AG08395 (cell line): ENCODE measurements around the gene DOCK10.
"Not testable (repeated sequence)": the region's sequence is repeated elsewhere in the genome, so short reads cannot be mapped to it uniquely, and the experiment has no call there.

Source experiments
- DNase-seq: peaks from one replicate; pipeline ENCODE4 v3.0.0; 2012; ENCODE audit warnings: mixed read lengths, low spot score

DOCK10 gene

GRCh38 chr2:224919472-224920110 lies 122.7 kb downstream of the DOCK10 start:
- no peak for DNase-seq

GRCh38 chr2:224918626-224919471 lies 123.4 kb downstream of the DOCK10 start:
- DNase-seq: no peak

GRCh38 chr2:224917246-224917645 lies 125.0 kb downstream of the DOCK10 start:
- DNase-seq: not testable (repeated sequence)

- DNase-seq: no peak
These were observed 127.1 kb downstream of the DOCK10 start for GRCh38 chr2:224915136-224915535.

- no peak for DNase-seq
These were observed 131.7 kb downstream of the DOCK10 start for GRCh38 chr2:224910574-224910925.

- DNase-seq: peak; percentile 82
These were observed 132.2 kb downstream of the DOCK10 start for GRCh38 chr2:224909885-224910573.

- no peak for DNase-seq
These were observed 133.4 kb downstream of the DOCK10 start for GRCh38 chr2:224908818-224909217.

GRCh38 chr2:224904381-224904780 lies 137.9 kb downstream of the DOCK10 start:
- DNase-seq: peak; percentile 30

- DNase-seq: no peak
These were observed 138.6 kb downstream of the DOCK10 start for GRCh38 chr2:224903621-224904020.

GRCh38 chr2:224901121-224901676 lies 141.1 kb downstream of the DOCK10 start:
- no peak for DNase-seq

- DNase-seq: no peak
These were observed 146.9 kb downstream of the DOCK10 start for GRCh38 chr2:224895377-224895776.

GRCh38 chr2:224894356-224894755 lies 147.9 kb downstream of the DOCK10 start:
- DNase-seq: no peak

- no peak for DNase-seq
These were observed 148.4 kb downstream of the DOCK10 start for GRCh38 chr2:224893848-224894247.

GRCh38 chr2:224892574-224893204 lies 149.6 kb downstream of the DOCK10 start:
- no peak for DNase-seq

- no peak for DNase-seq
These were observed 151.9 kb downstream of the DOCK10 start for GRCh38 chr2:224890372-224890771.

GRCh38 chr2:224887141-224887540 lies 155.1 kb downstream of the DOCK10 start:
- DNase-seq: peak; percentile 58

- peak; percentile 66 for DNase-seq
These were observed 156.3 kb downstream of the DOCK10 start for GRCh38 chr2:224885836-224886547.

GRCh38 chr2:224885291-224885690 lies 157.0 kb downstream of the DOCK10 start:
- DNase-seq: no peak

GRCh38 chr2:224884188-224884587 lies 158.1 kb downstream of the DOCK10 start:
- peak; percentile 29 for DNase-seq

GRCh38 chr2:224883700-224884099 lies 158.6 kb downstream of the DOCK10 start:
- no peak for DNase-seq

GRCh38 chr2:224883172-224883516 lies 159.1 kb downstream of the DOCK10 start:
- no peak for DNase-seq
